ENCODE data around the gene ACSM3.

Gene ACSM3

GRCh38 chr16:20806168-20807050 is 42.6 kb downstream of the ACSM3 start, which contains the start of the genes ERI2 and REXO5:
TSS of gene ERI2 (minus strand) at chr16:20806472. CDS start at chr16:20806430, 42 bp downstream.
TSS of gene REXO5 (plus strand) at chr16:20806527. CDS start at chr16:20806954, 427 bp downstream.
- H3K36me3 ChIP-seq (ENCODE audit: insufficient read depth, low read length), result no peaks in the 10 kb centered on the region
- H3K4me3 ChIP-seq, result peak within 1 kb of the TSS; percentile 100
- DNase-seq (ENCODE audit: low read depth, low spot score), result peak; percentile 40
- H3K9me3 ChIP-seq (ENCODE audit: low read depth, low read length), result no peaks in the 10 kb centered on the region
- peak within 1 kb of the TSS; percentile 94 for H3K9ac ChIP-seq (ENCODE audit: insufficient read length)
- TF ChIP-seq FOXP2 (optimal IDR thresholded peaks at IDR 0.05; ENCODE audit: control extremely low read depth, extremely low read length, insufficient read depth) (no peak), POLR2AphosphoS5 (IDR thresholded peaks at IDR 0.05; ENCODE audit: borderline replicate concordance, low read depth, low read length) (peak; percentile 96), EZH2 (IDR thresholded peaks at IDR 0.05) (no peak)
- peak within 1 kb of the TSS; percentile 85 for H3K27ac ChIP-seq

DNA sequence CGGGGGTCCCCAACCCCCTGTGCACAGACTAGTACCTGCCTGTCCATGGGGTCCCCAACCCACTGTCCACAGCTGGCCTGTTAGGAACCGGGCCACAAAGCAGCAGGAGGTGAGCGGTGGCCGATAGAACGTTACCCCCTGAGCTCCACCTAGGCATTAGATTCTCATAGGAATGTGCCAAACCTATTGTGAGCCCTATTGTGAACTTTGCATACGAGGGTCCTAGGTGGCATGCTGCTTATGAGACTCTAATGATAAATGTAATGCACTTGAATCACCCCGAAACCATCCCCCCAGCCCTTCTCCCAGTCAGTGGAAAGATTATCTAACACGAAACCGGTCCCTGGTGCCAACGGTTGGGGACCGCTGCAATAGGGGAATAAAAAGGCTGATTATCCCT is 44.0 kb downstream of the ACSM3 start:
- Histone ChIP-seq H3K9me3 (ENCODE audit: low read depth, low read length) (no peaks in the 10 kb centered on the region), H3K4me3 (peak overlapping the region; percentile 100), H3K36me3 (ENCODE audit: insufficient read depth, low read length) (no peaks in the 10 kb centered on the region), H3K9ac (ENCODE audit: insufficient read length) (no peak overlapping the region), H3K27ac (no peak overlapping the region)
- TF ChIP-seq FOXP2 (optimal IDR thresholded peaks at IDR 0.05; ENCODE audit: control extremely low read depth, extremely low read length, insufficient read depth) (no peak), POLR2AphosphoS5 (IDR thresholded peaks at IDR 0.05; ENCODE audit: borderline replicate concordance, low read depth, low read length) (no peak), EZH2 (IDR thresholded peaks at IDR 0.05) (no peak)
- no peak for DNase-seq (ENCODE audit: low read depth, low spot score)

DNA sequence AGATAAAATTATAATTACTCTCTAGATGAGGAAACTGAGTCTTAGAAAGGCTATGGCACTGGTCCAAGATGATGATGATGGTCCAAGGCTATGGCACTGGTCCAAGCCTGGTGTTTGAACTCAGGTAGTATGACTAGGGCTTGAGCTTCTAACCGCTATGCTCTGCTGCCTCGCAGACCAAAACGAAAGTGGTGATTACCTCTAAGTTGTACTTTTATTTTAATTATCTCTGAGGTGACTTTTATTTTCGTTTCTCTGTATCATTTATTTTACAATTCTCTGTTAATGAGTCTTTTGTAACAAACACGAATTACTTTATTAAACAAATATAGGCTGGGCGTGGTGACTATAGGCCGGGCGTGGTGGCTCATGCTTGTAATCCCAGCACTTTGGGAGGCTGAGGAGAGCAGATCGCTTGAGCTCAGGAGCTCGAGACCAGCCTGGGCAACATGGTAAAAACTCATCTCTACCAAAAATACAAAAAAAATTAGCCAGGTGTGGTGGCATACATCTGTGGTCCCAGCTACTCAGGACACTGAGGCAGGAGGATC is 48.1 kb downstream of the ACSM3 start:
- H3K27ac ChIP-seq, result no peak overlapping the region
- H3K9me3 ChIP-seq (ENCODE audit: low read depth, low read length), result no peaks in the 10 kb centered on the region
- no peak overlapping the region for H3K4me3 ChIP-seq
- no peak for TF ChIP-seq POLR2AphosphoS5 (IDR thresholded peaks at IDR 0.05; ENCODE audit: borderline replicate concordance, low read depth, low read length)
- TF ChIP-seq FOXP2 (optimal IDR thresholded peaks at IDR 0.05; ENCODE audit: control extremely low read depth, extremely low read length, insufficient read depth), result no peak
- no peak for TF ChIP-seq EZH2 (IDR thresholded peaks at IDR 0.05)
- H3K9ac ChIP-seq (ENCODE audit: insufficient read length), result no peak overlapping the region
- no peaks in the 10 kb centered on the region for H3K36me3 ChIP-seq (ENCODE audit: insufficient read depth, low read length)
- DNase-seq (ENCODE audit: low read depth, low spot score), result no peak

DNA sequence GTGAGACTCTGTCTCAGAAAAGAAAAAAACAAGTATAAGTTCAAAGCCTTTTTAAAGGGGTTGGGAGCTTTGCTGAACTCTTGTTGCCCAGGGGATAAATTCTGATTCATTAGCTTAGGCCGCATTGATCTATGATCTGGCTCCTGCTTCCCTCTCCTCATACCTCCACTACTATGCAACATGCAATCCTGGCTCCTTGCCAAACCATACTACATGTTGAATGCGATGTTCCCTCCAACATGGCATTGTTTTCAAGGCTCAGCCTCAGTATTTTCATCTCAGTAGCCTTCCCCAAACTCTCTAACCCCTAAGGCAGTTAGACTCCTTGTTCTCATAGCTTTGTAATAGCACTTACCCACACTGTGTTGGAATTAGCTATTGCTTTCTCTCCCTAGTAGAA is 48.7 kb downstream of the ACSM3 start:
- H3K9ac ChIP-seq (ENCODE audit: insufficient read length), result no peak overlapping the region
- H3K36me3 ChIP-seq (ENCODE audit: insufficient read depth, low read length), result no peaks in the 10 kb centered on the region
- no peak for DNase-seq (ENCODE audit: low read depth, low spot score)

GRCh38 chr16:20814784-20815183 is 51.0 kb downstream of the ACSM3 start:
- Histone ChIP-seq H3K4me3 (no peak overlapping the region), H3K36me3 (ENCODE audit: insufficient read depth, low read length) (no peaks in the 10 kb centered on the region), H3K27ac (no peak overlapping the region), H3K9ac (ENCODE audit: insufficient read length) (no peak overlapping the region), H3K9me3 (ENCODE audit: low read depth, low read length) (no peaks in the 10 kb centered on the region)
- TF ChIP-seq EZH2 (IDR thresholded peaks at IDR 0.05) (no peak), POLR2AphosphoS5 (IDR thresholded peaks at IDR 0.05; ENCODE audit: borderline replicate concordance, low read depth, low read length) (no peak), FOXP2 (optimal IDR thresholded peaks at IDR 0.05; ENCODE audit: control extremely low read depth, extremely low read length, insufficient read depth) (no peak)
- no peak for DNase-seq (ENCODE audit: low read depth, low spot score)

More for the DNA sequence above, 48.7 kb downstream of the ACSM3 start:
- TF ChIP-seq POLR2AphosphoS5 (IDR thresholded peaks at IDR 0.05; ENCODE audit: borderline replicate concordance, low read depth, low read length) (no peak), FOXP2 (optimal IDR thresholded peaks at IDR 0.05; ENCODE audit: control extremely low read depth, extremely low read length, insufficient read depth) (no peak), EZH2 (IDR thresholded peaks at IDR 0.05) (no peak)
- Histone ChIP-seq H3K9me3 (ENCODE audit: low read depth, low read length) (no peaks in the 10 kb centered on the region), H3K4me3 (no peak overlapping the region), H3K27ac (no peak overlapping the region)

- H3K36me3 ChIP-seq (ENCODE audit: insufficient read depth, low read length), result no peaks in the 10 kb centered on the region
- H3K27ac ChIP-seq, result no peak overlapping the region
- no peaks in the 10 kb centered on the region for H3K9me3 ChIP-seq (ENCODE audit: low read depth, low read length)
- no peak for DNase-seq (ENCODE audit: low read depth, low spot score)
- TF ChIP-seq FOXP2 (optimal IDR thresholded peaks at IDR 0.05; ENCODE audit: control extremely low read depth, extremely low read length, insufficient read depth) (no peak), EZH2 (IDR thresholded peaks at IDR 0.05) (no peak), POLR2AphosphoS5 (IDR thresholded peaks at IDR 0.05; ENCODE audit: borderline replicate concordance, low read depth, low read length) (no peak)
- no peak overlapping the region for H3K4me3 ChIP-seq
- no peak overlapping the region for H3K9ac ChIP-seq (ENCODE audit: insufficient read length)
Observed at GRCh38 chr16:20818929-20819585, 55.2 kb downstream of the ACSM3 start.

DNA sequence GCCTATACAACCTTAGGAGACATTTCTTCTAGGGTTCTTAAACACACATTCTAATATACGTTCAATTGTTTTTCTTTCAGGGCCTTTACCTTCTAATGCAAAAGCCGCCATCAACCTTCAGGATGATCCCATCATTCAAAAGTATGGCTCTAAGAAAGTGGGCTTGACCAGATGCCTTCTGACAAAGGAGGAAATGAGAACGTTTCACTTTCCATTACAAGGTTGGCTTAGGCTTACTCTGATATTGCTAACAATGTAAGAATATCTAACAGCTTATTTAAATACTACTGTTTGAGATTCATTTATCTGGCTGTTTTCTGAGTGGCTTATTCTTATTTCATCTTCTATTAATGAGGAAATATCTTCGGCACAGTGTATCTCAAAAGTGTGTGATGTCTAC is 57.9 kb downstream of the ACSM3 start:
- no peak for DNase-seq (ENCODE audit: low read depth, low spot score)
- H3K27ac ChIP-seq, result no peak overlapping the region
- H3K4me3 ChIP-seq, result no peak overlapping the region
- no peak overlapping the region for H3K9ac ChIP-seq (ENCODE audit: insufficient read length)
- no peak for TF ChIP-seq EZH2 (IDR thresholded peaks at IDR 0.05)
- no peak for TF ChIP-seq POLR2AphosphoS5 (IDR thresholded peaks at IDR 0.05; ENCODE audit: borderline replicate concordance, low read depth, low read length)
- no peak for TF ChIP-seq FOXP2 (optimal IDR thresholded peaks at IDR 0.05; ENCODE audit: control extremely low read depth, extremely low read length, insufficient read depth)
- H3K36me3 ChIP-seq (ENCODE audit: insufficient read depth, low read length), result no peaks in the 10 kb centered on the region
- H3K9me3 ChIP-seq (ENCODE audit: low read depth, low read length), result no peaks in the 10 kb centered on the region
